ENCODE data around the gene CARMIL3. TPM values are rescaled to one million over a fixed set of nuclear protein-coding genes. Genes with fewer than 3 reads are reported as not detected.
"Not testable (repeated sequence)": the region's sequence is repeated elsewhere in the genome, so short reads cannot be mapped to it uniquely, and the experiment has no call there.

Gene CARMIL3
- total RNA-seq, 2 experiments from 2014 or later, result 0.74 to 0.91 TPM

DNA sequence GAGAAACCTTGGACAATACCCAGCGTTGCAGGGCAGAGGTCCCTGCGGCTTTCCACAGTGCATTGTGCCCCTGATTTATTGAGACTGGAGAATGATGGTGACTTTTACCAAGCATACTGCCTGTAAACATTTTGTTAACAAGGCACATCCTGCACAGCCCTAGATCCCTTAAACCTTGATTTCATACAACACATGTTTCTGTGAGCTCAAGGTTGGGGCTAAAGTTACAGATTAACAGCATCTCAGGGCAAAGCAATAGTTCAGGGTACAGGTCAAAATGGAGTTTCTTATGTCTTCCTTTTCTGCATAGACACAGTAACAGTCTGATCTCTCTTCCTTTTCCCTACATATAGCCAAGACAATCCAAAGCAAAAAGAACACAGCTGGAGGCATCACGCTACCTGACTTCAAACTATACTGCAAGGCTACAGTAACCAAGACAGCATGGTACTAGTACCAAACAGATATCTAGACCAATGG, 26.8 kb upstream of the CARMIL3 start:
- H3K27me3 Mint-ChIP-seq; H3K27ac Mint-ChIP-seq; ATAC-seq; POLR2A ChIA-PET; DNase-seq; intact Hi-C loops (cut with DNase I, micrococcal nuclease); H3K4me3 Mint-ChIP-seq; H3K9me3 Mint-ChIP-seq (ENCODE audit: low read depth); CTCF ChIA-PET; H3K36me3 Mint-ChIP-seq (ENCODE audit: low read depth); H3K4me1 Mint-ChIP-seq: not testable (repeated sequence)

DNA sequence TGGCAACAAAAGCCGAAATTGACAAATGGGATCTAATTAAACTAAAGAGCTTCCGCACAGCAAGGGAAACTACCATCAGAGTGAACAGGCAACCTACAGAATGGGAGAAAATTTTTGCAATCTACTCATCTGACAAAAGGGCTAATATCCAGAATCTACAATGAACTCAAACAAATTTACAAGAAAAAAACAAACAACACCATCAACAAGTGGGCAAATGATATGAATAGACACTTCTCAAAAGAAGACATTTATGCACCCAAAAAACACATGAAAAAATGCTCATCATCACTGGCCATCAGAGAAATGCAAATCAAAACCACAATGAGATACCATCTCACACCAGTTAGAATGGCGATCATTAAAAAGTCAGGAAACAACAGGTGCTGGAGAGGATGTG, 22.1 kb upstream of the CARMIL3 start:
- ATAC-seq; H3K36me3 Mint-ChIP-seq (ENCODE audit: low read depth); CTCF ChIA-PET; H3K27me3 Mint-ChIP-seq; POLR2A ChIA-PET; H3K27ac Mint-ChIP-seq; H3K4me1 Mint-ChIP-seq; H3K4me3 Mint-ChIP-seq; intact Hi-C loops (cut with DNase I, micrococcal nuclease); DNase-seq: not testable (repeated sequence)
- peaks cover 14% of the 10 kb centered on the region for H3K9me3 Mint-ChIP-seq (ENCODE audit: low read depth)

DNA sequence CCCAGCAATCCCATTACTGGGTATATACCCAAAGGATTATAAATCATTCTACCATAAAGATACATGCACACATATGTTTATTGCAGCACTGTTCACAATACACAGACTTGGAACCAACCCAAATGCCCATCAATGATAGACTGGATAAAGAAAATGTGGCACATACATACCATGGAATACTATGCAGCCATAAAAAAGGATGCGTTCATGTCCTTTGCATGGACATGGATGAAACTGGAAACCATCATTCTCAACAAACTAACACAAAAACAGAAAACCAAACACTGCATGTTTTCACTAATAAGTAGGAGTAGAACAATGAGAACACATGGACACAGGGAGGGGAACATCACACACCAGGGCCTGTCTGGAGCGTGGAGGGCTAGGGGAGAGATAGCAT, 20.5 kb upstream of the CARMIL3 start:
- H3K36me3 Mint-ChIP-seq (ENCODE audit: low read depth); H3K27me3 Mint-ChIP-seq; DNase-seq; H3K27ac Mint-ChIP-seq; POLR2A ChIA-PET; ATAC-seq; H3K4me1 Mint-ChIP-seq; intact Hi-C loops (cut with DNase I, micrococcal nuclease); H3K4me3 Mint-ChIP-seq: not testable (repeated sequence)
- CTCF ChIA-PET, result interaction anchor here (1.6 kb wide), 1 partner anchor 62 kb away, joined by 3 read pairs; no protein-coding TSS in a partner anchor
- H3K9me3 Mint-ChIP-seq (ENCODE audit: low read depth), result peaks cover 14% of the 10 kb centered on the region

DNA sequence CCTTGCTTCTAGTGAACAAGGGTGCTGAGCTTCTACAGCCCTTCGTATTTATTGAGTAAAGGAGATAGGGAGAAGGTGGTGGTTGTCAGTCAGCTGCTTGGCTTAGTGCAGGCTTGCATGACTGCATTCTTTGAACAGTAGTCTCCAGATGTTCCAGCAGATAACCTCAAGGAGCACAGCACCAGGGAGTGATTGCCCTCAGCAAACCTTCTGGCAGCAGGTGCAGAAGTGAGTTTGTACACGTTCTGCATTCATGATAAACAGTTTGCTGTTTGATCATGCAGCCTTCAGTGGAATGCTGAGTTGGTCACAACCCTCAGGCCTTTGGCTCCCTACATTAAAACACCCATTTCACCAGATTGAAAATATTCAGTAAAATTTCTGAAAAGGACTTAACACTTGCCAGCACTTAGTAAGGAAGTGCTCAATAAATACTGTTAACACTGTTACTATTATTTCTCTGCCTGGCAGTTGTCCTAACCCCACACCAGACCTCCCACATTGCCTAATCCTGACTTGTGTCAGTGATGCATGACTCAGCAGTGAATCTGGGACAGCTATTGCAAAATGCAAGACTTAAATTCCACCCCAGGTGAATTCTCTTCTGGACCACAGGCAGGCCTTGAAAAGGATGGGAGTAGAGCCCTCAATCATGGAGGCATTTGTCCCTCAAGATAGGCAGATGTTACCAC, 18.9 kb upstream of the CARMIL3 start:
- H3K4me3 Mint-ChIP-seq, result no peak overlapping the region
- DNase-seq (no peak), ATAC-seq (no peak)
- peaks cover 2% of the 10 kb centered on the region for H3K36me3 Mint-ChIP-seq (ENCODE audit: low read depth)
- ChIA-PET CTCF (interaction anchor here (0.7 to 1.4 kb wide), 4 partner anchors 9 to 304 kb away, joined by 3 to 4 read pairs (median 4); no protein-coding TSS in a partner anchor), POLR2A (no interaction called here)
- H3K27ac Mint-ChIP-seq, result no peak overlapping the region
- peaks cover 15% of the 10 kb centered on the region for H3K4me1 Mint-ChIP-seq
- H3K27me3 Mint-ChIP-seq, result no peaks in the 10 kb centered on the region
- peaks cover 14% of the 10 kb centered on the region for H3K9me3 Mint-ChIP-seq (ENCODE audit: low read depth)
- intact Hi-C loops (cut with DNase I, micrococcal nuclease), result no loop called here

DNA sequence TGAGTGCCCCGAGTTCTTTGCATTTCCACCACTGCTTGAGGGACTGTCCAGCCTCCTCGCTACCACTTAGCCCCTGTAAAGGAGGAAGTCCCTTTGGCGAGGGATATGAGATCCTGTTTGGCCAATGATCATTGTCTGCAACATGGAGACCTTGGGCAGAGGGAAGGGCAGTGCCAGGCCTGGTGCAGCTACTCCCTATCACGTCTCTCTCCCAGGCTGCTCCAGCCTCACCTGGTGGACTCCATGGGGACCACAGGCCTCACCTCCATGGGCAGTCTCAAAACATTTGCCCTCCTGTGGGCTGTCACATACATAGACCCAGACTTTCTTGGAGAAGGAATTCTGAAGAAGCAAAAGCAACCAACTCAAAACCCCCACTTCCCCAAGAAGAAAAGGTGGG, 16.0 kb upstream of the CARMIL3 start:
- Mint-ChIP-seq H3K9me3 (ENCODE audit: low read depth) (peaks cover 14% of the 10 kb centered on the region), H3K4me1 (peaks cover 15% of the 10 kb centered on the region), H3K27ac (peak overlapping the region; percentile 73), H3K4me3 (peak overlapping the region; percentile 92)
- H3K27me3 Mint-ChIP-seq; DNase-seq; POLR2A ChIA-PET; H3K36me3 Mint-ChIP-seq (ENCODE audit: low read depth): not testable (repeated sequence)
- CTCF ChIA-PET, result interaction anchor here (0.6 to 2.0 kb wide), 6 partner anchors 17 to 400 kb away, joined by 3 to 6 read pairs (median 4); partner anchors contain the start of genes DHRS2 and DHRS4L2
- peak; percentile 25 for ATAC-seq
- intact Hi-C loops (cut with DNase I, micrococcal nuclease), result loop anchor here (1.0 to 5.0 kb wide), 4 partner anchors 16 to 48 kb away; partner anchors contain the start of gene DHRS4L2 (in 2 of the 2)

DNA sequence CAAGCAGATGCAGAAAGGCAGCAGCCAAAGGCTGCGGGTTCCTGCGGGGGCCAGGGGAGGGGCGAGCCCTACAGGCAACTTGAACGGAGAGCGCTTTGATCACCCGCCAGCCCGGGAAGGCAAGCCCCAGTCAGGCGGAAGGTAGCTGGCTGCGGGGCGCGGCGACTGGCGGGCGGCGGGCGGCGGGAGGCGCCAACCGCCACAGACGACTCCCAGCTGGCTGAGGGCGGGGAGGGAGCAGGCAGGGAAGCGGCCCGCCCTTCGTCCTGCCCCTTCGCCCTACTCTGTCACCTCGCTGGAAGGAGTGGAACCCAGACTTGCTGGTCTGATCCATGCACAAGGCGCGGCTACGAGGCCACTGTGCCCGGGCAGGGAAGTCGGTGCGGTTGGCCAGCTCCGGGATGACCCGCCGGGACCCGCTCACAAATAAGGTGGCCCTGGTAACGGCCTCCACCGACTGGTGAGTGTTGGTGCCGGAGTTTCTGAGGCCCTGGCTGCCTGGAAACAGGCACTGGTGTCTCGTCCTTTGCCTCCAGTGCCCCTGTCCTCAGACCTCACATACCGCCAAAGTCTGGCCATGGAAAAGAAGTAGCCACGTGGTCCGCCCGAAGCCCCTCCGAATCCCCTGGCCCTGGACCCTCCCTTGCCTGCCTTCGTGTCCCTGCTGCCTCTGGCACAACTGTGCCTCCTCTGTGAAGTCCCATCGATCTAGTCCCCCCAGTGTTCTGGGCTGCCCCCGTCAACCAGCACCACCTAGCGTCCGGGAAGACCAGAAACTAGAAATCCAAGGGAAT, 15.4 kb upstream of the CARMIL3 start:
- peaks cover 15% of the 10 kb centered on the region for H3K4me1 Mint-ChIP-seq
- ChIA-PET CTCF (interaction anchor here (0.6 to 2.0 kb wide), 7 partner anchors 9 to 400 kb away, joined by 3 to 6 read pairs (median 4); partner anchors contain the start of genes DHRS2 and DHRS4L2), POLR2A (interaction anchor here (0.6 kb wide), 1 partner anchor 20 kb away, joined by 3 read pairs; no protein-coding TSS in a partner anchor)
- H3K9me3 Mint-ChIP-seq (ENCODE audit: low read depth), result peaks cover 10% of the 10 kb centered on the region
- intact Hi-C loops (cut with DNase I, micrococcal nuclease), result loop anchor here (1.0 to 5.0 kb wide), 4 partner anchors 15 to 49 kb away; partner anchors contain the start of gene DHRS4L2 (in 2 of the 2)
- peaks cover 2% of the 10 kb centered on the region for H3K36me3 Mint-ChIP-seq (ENCODE audit: low read depth)
- DNase-seq (peak; percentile 86), ATAC-seq (peak; percentile 89)
- no peaks in the 10 kb centered on the region for H3K27me3 Mint-ChIP-seq
- peak overlapping the region; percentile 92 for H3K4me3 Mint-ChIP-seq
- H3K27ac Mint-ChIP-seq, result peak overlapping the region; percentile 88

DNA sequence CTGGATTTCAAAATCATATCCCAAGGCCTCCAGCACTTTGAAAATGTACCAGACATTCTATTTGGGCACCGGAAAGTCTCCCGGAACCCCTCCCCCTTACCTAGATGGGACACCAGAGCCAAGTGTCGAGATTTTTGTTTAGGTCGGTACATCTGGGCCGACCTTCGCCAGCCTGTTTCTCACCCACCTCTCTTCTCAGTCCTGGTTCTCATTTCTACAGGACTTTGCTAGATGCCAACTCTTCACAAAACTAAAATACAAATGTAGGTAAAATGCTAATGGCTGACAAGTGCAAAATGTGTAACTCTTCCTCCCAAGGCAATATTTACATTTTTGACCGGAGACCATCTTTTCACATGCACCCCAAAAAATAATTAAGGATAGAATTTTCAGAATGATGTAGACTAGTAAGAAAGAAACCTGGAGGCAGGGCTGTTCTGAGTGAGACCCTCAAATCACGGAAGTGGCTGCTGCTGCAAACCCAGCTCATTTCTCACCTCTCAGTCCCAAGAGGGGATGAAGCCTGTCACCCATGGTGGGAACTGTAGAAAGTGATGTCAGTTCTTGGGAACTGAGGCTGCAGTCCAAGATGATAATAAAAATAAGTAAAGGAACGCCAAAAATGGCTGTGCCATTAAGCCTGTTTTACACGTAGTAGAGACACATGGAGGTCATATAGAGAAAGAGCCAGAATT, 14.7 kb upstream of the CARMIL3 start:
- POLR2A ChIA-PET, result not testable (repeated sequence)
- peak; percentile 11 for ATAC-seq
- intact Hi-C loops (cut with DNase I, micrococcal nuclease), result loop anchor here (1.0 to 5.0 kb wide), 4 partner anchors 14 to 50 kb away; partner anchors contain the start of gene DHRS4L2 (in 2 of the 2)

DNA sequence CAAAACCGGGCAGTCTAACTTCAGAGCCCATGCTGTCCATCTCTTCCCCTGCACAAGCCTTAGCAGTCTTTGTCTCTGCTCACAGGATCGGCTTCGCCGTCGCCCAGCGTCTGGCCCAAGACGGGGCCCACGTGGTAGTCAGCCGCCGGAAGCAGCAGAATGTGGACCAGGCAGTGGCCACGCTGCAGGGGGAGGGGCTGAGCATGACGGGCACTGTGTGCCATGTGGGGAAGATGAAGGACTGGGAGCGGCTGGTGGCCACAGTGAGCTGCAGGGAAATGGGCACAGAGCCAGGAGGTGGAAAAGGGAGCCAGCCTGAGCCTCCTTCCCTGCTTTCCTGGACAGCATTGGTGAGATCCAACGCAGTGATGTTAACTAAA, 14.2 kb upstream of the CARMIL3 start:
- Mint-ChIP-seq H3K4me3 (no peak overlapping the region), H3K27me3 (no peaks in the 10 kb centered on the region), H3K4me1 (peaks cover 15% of the 10 kb centered on the region), H3K27ac (no peak overlapping the region), H3K9me3 (ENCODE audit: low read depth) (peaks cover 3% of the 10 kb centered on the region), H3K36me3 (ENCODE audit: low read depth) (peaks cover under 1% of the 10 kb centered on the region)
- ChIA-PET CTCF (no interaction called here), POLR2A (interaction anchor here (0.6 kb wide), 1 partner anchor 69 kb away, joined by 3 read pairs; no protein-coding TSS in a partner anchor)
- intact Hi-C loops (cut with DNase I, micrococcal nuclease), result loop anchor here in 1 of 2 experiments (5.0 kb wide), 1 partner anchor 50 kb away; the partner anchor contains the start of gene DHRS4L2
- ATAC-seq (no peak), DNase-seq (no peak)

More for the DNA sequence above, 14.7 kb upstream of the CARMIL3 start:
- Mint-ChIP-seq H3K4me1 (peaks cover 15% of the 10 kb centered on the region), H3K4me3 (peak overlapping the region; percentile 92), H3K27ac (peak overlapping the region; percentile 88)
- CTCF ChIA-PET, result interaction anchor here (1.1 kb wide), 1 partner anchor 23 kb away, joined by 3 read pairs; no protein-coding TSS in a partner anchor
- not testable (repeated sequence) for DNase-seq; H3K27me3 Mint-ChIP-seq; H3K9me3 Mint-ChIP-seq (ENCODE audit: low read depth); H3K36me3 Mint-ChIP-seq (ENCODE audit: low read depth)

DNA sequence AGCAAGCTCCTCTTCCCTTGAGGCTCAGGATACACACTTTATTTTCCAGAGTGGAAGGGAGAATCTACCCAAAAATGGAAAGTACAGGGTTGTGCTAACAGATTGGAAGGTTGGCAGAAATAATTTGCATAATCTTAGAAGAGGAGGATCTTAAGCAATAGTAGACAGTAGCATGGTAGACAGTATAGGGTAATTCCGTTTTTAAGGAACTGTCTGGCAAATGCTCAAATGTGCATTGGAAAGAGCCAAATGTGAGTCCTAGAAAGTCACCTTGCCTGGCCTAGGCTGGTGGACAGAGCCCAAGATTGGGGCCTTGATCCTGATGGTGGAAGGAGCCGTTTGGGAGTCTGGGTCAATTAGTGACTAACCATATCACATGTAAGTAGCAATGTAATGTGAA, 13.1 kb upstream of the CARMIL3 start:
- Mint-ChIP-seq H3K36me3 (ENCODE audit: low read depth) (no peaks in the 10 kb centered on the region), H3K4me1 (peaks cover 15% of the 10 kb centered on the region), H3K27ac (no peak overlapping the region), H3K27me3 (no peaks in the 10 kb centered on the region), H3K9me3 (ENCODE audit: low read depth) (no peaks in the 10 kb centered on the region), H3K4me3 (no peak overlapping the region)
- no peak for DNase-seq
- intact Hi-C loops (cut with DNase I, micrococcal nuclease), result loop anchor here in 1 of 2 experiments (5.0 kb wide), 1 partner anchor 51 kb away; the partner anchor contains the start of gene DHRS4L2
- CTCF ChIA-PET, result interaction anchor here (0.7 kb wide), 1 partner anchor 55 kb away, joined by 4 read pairs; the partner anchor contains the start of gene PCK2
- POLR2A ChIA-PET, result no interaction called here
- ATAC-seq, result no peak

DNA sequence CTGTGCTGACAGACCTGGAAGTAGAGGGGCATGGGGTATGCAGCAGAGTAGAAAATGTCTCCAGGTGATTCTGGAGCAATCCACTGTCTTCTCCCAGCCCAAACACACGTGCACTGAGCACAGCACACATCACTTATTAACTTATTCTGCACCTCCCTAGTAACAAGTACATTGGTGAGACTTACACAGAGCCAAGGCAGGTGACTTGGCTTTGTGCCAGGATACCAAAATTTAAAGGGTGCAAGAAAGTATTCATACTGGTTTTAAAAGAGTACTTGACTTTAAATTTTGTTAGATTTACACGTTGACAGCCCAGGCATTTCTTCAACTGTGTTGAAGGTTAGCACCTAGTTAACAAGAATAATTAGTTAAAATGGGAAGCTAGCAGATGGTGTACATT, 11.1 kb upstream of the CARMIL3 start:
- intact Hi-C loops (cut with DNase I, micrococcal nuclease), result no loop called here
- H3K4me3 Mint-ChIP-seq, result no peak overlapping the region
- no peak for ATAC-seq

DNA sequence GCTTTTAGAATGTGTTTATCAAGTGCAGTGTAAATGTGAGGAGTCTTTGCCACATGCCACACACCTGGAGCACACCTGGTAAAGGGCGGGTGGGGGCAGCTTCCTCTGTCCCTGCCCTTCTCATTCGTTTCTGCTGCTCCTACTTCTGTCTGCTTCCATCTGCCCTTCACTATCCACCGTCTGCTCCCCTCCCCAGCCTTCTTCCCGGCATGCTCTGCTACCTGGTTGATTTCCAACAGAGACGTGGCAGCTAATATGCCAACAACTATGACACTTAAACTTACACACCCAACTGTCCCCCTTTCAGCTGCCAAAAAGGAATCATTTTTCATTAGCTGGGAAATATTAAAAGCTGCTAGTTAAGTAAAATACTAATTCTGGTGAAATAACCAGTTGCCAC, 9.1 kb upstream of the CARMIL3 start:
- Mint-ChIP-seq H3K9me3 (ENCODE audit: low read depth) (no peaks in the 10 kb centered on the region), H3K36me3 (ENCODE audit: low read depth) (no peaks in the 10 kb centered on the region), H3K27me3 (no peaks in the 10 kb centered on the region), H3K4me1 (no peaks in the 10 kb centered on the region), H3K27ac (no peak overlapping the region), H3K4me3 (no peak overlapping the region)
- DNase-seq (no peak), ATAC-seq (no peak)
- intact Hi-C loops (cut with DNase I, micrococcal nuclease), result no loop called here
- CTCF ChIA-PET, result interaction anchor here (1.1 to 2.2 kb wide), 4 partner anchors 12 to 254 kb away, joined by 3 to 8 read pairs (median 4); no protein-coding TSS in a partner anchor
- POLR2A ChIA-PET, result no interaction called here

More for the DNA sequence above, 11.1 kb upstream of the CARMIL3 start:
- ChIA-PET POLR2A (no interaction called here), CTCF (no interaction called here)
- Mint-ChIP-seq H3K9me3 (ENCODE audit: low read depth) (no peaks in the 10 kb centered on the region), H3K27me3 (no peaks in the 10 kb centered on the region), H3K4me1 (peaks cover 10% of the 10 kb centered on the region), H3K27ac (no peak overlapping the region), H3K36me3 (ENCODE audit: low read depth) (no peaks in the 10 kb centered on the region)
- DNase-seq, result no peak

All from activated CD4-positive, alpha-beta T cell treated with anti-CD3 and anti-CD28 coated beads for 36 hours (primary cell).